Left ventricle myocardium inferior (tissue), 1 donor: ENCODE data around the gene SEH1L. TPM values are rescaled to one million over a fixed set of nuclear protein-coding genes. Genes with fewer than 3 reads are reported as not detected.

ENCODE experiments used
- DNase-seq: peaks from one replicate; pipeline ENCODE4 v3.0.0-alpha.2; 2020
- H3K27ac ChIP-seq: fragments of 200-600 bp; replicated peaks from 2 replicates; pipeline ENCODE4 v1.8.0; 2021
- H3K27me3 ChIP-seq: fragments of 200-600 bp; 2 replicates; pipeline ENCODE4 v1.8.0; 2021; ENCODE audit warnings: low read depth
- H3K36me3 ChIP-seq: fragments of 200-600 bp; 2 replicates; pipeline ENCODE4 v1.8.0; 2021
- H3K4me1 ChIP-seq: fragments of 200-600 bp; 2 replicates; pipeline ENCODE4 v1.8.0; 2021
- H3K4me3 ChIP-seq: fragments of 200-600 bp; 2 replicates; pipeline ENCODE4 v1.8.0; 2021; ENCODE audit warnings: mild to moderate bottlenecking, moderate library complexity
- H3K9me3 ChIP-seq: fragments of 200-600 bp; replicated peaks from 2 replicates; pipeline ENCODE4 v1.8.0; 2021
- intact Hi-C: fragments of 100-400 bp; cut with micrococcal nuclease; formaldehyde crosslinking; loops from one replicate; pipeline ENCODE4 v1.11.0; 2022
- total RNA-seq: library from RNA; stranded (reverse); fragmentation: NEBNext Ultra II Directional; extraction: Animal tissue kit (Norgen Biotek cat#: 25700); gene quantifications from one replicate; pipeline ENCODE4 v1.2.1, GENCODE V29; 2021
- TF ChIP-seq, protein P1 (sequence below): fragments of 200-600 bp; IDR thresholded peaks from 2 replicates; pipeline ENCODE4 v1.8.0; 2021; ENCODE audit warnings: antibody characterized with exemption, mild to moderate bottlenecking, borderline replicate concordance
- donor health status: DM: no; HTN: yes; CAD: no; lungs with severe emphysema.

SEH1L gene
- total RNA-seq, 1 donor from 2014 or later: 18.1 TPM

DNA sequence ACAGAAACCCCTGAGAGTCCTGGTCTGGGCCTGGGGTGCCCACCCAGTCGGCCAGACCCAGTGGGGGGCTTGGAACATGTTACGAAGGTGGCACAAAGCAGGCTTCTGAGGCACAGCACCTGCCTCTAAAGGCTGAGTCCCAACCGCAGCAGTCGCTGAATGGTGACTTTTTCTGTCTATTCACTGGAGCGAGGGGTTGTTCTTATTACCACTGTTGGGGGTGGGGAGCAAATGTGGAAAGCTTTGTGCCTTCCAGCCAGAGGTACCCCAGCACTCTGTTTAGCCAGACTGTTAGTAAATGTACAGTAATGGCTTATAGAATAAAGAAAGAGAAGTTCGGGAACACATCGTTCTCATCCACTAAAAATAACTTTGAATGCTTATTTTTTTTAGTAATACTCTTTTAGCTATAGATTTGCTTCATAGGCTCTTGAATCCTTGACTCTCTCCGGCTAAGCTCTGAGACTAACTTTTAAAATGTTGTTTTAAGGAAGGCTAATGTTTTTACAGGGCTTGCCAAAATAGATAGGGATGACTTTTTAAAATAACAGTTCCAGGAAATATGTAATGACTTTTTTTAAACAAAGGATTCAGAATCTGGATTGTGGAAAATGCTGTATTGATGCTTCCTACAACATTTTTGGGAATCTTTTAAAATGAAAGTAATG is 40.4 kb upstream of the SEH1L start:
- no peak for DNase-seq
- no peaks in the 10 kb centered on the region for H3K36me3 ChIP-seq
- intact Hi-C loops: no loop called here
- no peaks in the 10 kb centered on the region for H3K9me3 ChIP-seq
- peaks cover 39% of the 10 kb centered on the region for H3K4me1 ChIP-seq
- peaks cover 53% of the 10 kb centered on the region for H3K27me3 ChIP-seq
- TF ChIP-seq, protein P1, sequence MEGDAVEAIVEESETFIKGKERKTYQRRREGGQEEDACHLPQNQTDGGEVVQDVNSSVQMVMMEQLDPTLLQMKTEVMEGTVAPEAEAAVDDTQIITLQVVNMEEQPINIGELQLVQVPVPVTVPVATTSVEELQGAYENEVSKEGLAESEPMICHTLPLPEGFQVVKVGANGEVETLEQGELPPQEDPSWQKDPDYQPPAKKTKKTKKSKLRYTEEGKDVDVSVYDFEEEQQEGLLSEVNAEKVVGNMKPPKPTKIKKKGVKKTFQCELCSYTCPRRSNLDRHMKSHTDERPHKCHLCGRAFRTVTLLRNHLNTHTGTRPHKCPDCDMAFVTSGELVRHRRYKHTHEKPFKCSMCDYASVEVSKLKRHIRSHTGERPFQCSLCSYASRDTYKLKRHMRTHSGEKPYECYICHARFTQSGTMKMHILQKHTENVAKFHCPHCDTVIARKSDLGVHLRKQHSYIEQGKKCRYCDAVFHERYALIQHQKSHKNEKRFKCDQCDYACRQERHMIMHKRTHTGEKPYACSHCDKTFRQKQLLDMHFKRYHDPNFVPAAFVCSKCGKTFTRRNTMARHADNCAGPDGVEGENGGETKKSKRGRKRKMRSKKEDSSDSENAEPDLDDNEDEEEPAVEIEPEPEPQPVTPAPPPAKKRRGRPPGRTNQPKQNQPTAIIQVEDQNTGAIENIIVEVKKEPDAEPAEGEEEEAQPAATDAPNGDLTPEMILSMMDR: no peak
- H3K4me3 ChIP-seq: peak overlapping the region; percentile 32
- peak overlapping the region; percentile 68 for H3K27ac ChIP-seq

DNA sequence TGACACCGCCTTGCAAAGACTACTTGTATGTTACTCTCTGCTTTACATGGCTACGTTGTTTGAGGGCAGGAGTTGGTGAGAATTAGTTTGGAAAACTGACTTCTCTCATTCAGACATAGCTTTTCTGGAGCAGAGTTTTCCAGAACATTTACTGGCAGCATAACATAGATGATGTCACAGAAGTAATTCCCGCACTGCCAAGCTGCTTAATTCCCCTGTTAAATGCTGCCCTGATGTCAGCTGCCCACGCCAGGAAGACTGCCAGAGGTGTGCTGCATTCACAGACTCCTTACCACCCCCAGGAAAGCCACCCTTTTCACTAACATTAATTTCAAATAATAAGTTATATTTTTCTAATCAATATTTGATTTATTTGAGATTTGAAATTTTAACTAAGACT is 39.1 kb upstream of the SEH1L start:
- TF ChIP-seq, protein P1: no peak
- Histone ChIP-seq H3K9me3 (peaks cover 5% of the 10 kb centered on the region), H3K36me3 (no peaks in the 10 kb centered on the region), H3K27ac (no peak overlapping the region), H3K27me3 (peaks cover 57% of the 10 kb centered on the region), H3K4me1 (peaks cover 39% of the 10 kb centered on the region), H3K4me3 (no peak overlapping the region)
- DNase-seq: no peak
- intact Hi-C loops: no loop called here

DNA sequence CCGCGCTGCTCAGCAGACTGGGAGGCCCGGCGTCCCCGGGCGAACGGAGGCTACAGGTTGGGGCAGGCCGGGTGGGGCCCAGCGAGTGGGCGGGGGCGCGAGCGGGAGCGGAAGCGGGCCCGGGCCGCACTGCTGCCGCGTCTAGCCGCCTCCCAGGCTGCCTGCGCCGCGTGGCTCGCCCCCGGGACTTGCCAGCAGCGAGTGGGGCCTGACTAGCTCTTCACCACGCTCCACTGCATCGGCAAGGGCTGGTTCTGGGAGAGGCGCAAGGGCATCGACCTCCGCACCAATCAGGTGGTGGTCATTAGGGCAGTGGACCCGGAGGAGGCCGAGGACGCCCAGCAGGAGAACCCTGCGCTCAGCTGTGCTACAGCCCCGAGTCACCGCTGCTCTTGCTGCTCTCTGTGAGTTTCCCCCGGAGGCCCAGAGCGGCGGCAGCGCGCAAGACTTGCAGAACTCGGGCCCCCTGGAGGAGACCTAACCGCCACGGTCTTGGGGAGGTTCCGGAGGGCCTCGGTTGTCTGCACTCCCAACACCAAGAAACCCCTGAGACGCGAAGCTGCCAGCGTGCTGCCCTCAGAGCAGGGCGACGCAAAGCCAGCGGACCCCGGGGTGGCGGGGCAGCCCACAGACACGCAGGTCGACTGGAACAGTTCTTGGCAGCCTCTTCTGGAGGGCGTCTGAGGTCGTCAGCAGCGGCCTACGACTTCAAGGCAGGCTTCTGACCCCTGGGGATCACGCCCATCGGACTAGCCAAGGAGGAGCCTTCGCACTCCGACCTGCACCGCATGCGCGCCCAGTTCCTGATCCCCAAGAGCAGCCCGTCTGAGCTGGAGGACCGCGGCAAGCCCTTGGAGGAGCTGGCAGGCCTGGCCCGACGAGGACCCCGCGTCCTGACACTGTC is 36.5 kb upstream of the SEH1L start:
- Histone ChIP-seq H3K36me3 (no peaks in the 10 kb centered on the region), H3K4me1 (peaks cover 33% of the 10 kb centered on the region), H3K9me3 (peaks cover 12% of the 10 kb centered on the region), H3K27ac (no peak overlapping the region), H3K4me3 (peak overlapping the region; percentile 62), H3K27me3 (peaks cover 57% of the 10 kb centered on the region)
- TF ChIP-seq, protein P1: no peak
- DNase-seq: peak; percentile 32
- intact Hi-C loops: no loop called here

DNA sequence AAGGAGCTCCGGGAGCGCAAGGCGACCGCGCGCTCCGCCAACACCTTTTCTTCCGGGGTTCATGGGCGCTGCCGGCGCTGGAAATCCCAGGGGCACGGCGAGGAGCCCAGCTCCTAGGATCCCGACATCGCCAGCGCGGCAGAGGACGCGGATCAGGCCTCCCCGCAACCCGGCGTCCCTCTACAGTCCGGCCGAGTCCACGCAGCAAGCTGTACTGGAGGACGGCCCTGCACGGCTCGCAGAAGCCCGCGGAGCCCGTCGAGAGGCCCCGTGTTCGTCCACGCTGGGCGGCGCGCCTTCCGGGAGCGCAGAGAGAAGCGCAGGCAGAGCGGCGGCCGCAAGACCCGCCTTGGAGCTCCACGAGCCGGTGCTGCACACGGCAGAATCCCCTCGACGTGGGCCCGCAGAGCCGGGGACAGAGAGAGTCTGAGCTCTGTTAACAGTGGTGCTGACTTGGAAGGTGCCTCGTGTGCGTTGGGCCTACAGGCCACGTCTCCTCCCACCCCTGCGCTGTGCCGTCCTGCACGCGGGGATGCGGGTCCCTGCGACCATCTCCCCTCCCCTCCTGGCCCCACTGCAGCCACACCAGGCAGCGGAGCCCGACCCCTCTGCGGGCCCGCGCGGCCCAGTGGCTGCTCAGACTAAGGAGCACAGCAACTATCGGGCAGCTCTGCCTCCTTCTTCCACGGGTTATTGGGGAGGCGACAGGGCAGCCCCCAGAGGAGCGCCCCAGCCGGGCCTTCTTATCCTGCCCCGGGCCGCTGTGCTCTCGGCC is 35.7 kb upstream of the SEH1L start:
- Histone ChIP-seq H3K27me3 (peaks cover 50% of the 10 kb centered on the region), H3K4me3 (peak overlapping the region; percentile 62), H3K36me3 (no peaks in the 10 kb centered on the region), H3K27ac (no peak overlapping the region), H3K4me1 (peaks cover 28% of the 10 kb centered on the region), H3K9me3 (peaks cover 12% of the 10 kb centered on the region)
- intact Hi-C loops: no loop called here
- TF ChIP-seq, protein P1: no peak
- no peak for DNase-seq

DNA sequence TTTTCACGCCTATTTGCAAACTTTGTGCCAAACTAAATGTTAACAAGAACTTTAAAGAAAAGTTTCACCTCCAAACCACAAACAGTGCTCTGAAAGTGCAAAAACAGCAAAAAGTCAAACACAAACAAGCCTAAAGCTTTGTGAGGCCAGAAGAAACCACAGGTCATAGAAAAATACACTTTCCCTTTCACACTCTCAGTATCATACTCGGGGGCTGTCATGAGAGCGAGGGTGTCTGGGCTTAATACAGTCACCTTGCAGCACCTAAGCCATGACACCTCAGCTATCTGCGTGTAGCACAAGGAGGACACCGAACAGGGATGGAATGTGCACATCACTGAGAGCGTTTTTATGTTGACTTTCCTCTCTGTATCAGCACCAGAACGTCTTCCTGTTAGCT is 26.6 kb upstream of the SEH1L start:
- H3K27ac ChIP-seq: no peak overlapping the region
- no peak for DNase-seq

More for the DNA sequence above, 26.6 kb upstream of the SEH1L start:
- TF ChIP-seq, protein P1: no peak
- no peaks in the 10 kb centered on the region for H3K9me3 ChIP-seq
- no peaks in the 10 kb centered on the region for H3K36me3 ChIP-seq
- H3K4me1 ChIP-seq: no peaks in the 10 kb centered on the region
- intact Hi-C loops: no loop called here
- no peaks in the 10 kb centered on the region for H3K27me3 ChIP-seq
- no peak overlapping the region for H3K4me3 ChIP-seq
